ENCODE measurements around the gene DIDO1.
"Not testable (repeated sequence)": the region's sequence is repeated elsewhere in the genome, so short reads cannot be mapped to it uniquely, and the experiment has no call there.

DIDO1 gene

DNA sequence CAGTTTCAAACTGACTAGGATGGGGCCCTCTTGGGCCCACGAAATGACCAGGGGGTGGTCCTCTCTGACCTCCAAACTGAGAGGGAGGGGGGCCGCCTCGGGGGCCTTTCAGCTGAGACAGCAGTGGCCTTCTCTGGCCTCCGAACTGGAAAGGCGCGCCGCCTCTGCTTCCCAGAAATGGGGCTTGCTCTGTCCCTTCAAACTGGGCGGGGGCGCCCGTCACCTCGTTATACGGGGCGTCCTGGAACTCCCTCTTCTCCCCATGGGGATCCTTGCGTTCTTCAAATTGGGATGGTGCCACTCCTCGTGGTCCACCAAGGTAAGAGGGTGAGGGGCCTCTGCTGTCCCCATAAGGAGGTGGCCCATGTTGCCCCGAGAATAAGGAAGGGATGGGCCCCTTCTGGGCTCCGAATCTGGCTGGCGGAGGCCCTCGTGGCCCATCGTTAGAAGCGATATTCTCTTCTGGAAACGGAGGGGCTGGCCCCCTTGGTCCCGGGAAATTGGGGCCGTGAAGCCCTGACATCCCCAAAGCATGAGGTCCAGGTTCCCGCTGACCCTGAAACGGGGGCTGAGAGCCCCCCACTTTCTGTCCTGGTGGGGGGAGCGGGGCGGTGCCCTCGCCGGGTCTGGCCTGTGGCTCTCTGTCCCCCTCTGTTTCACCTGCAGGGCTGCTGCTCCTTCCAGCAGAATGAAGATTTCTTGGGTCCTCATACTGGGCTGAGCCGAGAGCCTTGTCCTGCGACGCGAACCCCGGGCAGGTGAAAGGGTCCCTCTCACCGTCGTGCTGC is 46.0 kb downstream of the DIDO1 start:
- DNase-seq (ENCODE audit: low read depth, low spot score), result no peak

DNA sequence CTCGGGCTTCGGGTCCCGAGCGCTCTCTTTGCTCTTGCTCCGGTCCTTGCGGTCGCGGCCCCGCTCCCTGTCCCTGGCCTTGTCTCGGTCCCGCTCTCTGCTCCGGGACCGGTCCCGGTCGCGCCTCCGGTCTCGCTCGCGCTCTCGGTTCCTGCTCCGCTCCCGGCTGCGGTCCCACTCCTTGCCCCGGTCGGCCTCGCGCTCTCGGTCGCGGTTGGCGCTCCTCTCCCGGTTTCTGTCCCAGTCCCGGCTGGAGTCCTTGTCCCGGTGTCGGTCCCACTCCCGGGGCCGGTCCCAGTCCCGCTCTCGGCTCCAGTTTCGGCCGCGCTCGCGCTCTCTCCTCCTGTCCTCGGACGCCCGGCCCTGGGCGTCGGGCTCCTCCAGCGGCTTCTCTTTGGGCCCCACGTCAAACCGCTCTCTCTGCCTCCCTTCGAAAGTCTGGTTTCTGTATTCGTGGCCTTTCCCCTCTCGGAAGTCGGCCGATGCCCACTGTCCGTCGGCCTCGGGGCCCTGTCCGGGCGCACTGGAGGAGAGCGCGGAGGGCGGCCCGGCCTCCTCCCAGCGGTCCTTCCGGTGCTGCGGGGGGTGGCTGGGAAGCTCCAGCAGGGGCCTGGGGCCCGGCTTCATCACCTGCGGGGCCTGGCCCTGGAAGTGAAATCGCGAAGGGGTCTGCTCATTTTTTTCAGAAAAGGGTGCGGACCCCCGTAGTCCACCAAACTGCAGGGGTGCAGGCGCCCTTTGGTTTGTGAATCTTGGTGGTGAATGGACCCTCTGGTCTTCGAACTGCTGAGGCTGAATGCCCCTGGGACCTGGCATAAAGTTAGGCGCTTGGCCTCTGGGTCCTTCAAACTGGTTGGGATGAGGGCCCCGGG is 46.8 kb downstream of the DIDO1 start:
- DNase-seq (ENCODE audit: low read depth, low spot score), result no peak

DNA sequence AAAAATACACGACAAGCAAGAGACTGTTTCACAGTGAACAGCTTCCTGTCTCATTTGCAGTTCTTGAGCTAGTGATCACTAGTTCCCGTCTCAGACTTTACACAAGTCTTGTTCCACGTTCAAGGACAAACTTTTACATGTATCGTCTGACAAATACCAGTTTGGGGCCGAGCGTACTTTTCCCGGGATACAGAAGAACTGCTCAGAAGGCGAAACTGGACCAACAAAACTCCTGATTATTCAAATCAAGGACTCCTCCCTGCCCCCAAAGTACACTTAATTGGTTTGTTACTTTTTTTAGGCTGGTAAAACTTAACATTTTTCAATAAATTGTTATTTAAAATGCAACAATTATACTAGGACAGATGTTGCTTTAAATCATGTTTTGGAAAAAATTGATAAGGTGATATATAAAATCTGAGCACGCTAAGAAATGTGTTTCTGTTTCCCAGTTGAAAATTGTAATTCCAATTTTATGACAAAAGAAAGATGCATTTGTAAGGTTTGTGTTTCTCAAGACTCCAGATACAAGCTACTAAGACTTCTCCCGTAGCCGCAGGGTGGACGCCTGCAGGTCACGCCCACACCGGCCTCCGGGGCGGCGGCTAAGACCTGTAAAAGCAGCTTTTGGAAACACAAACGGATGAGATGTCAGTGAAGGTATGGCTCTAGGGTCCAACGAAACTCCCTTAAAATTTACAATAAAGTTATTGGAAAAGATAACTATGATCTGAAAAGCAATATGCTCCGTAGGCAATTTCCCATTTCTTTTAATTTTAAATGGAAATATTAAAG is 47.9 kb downstream of the DIDO1 start:
- DNase-seq (ENCODE audit: low read depth, low spot score), result no peak

DNA sequence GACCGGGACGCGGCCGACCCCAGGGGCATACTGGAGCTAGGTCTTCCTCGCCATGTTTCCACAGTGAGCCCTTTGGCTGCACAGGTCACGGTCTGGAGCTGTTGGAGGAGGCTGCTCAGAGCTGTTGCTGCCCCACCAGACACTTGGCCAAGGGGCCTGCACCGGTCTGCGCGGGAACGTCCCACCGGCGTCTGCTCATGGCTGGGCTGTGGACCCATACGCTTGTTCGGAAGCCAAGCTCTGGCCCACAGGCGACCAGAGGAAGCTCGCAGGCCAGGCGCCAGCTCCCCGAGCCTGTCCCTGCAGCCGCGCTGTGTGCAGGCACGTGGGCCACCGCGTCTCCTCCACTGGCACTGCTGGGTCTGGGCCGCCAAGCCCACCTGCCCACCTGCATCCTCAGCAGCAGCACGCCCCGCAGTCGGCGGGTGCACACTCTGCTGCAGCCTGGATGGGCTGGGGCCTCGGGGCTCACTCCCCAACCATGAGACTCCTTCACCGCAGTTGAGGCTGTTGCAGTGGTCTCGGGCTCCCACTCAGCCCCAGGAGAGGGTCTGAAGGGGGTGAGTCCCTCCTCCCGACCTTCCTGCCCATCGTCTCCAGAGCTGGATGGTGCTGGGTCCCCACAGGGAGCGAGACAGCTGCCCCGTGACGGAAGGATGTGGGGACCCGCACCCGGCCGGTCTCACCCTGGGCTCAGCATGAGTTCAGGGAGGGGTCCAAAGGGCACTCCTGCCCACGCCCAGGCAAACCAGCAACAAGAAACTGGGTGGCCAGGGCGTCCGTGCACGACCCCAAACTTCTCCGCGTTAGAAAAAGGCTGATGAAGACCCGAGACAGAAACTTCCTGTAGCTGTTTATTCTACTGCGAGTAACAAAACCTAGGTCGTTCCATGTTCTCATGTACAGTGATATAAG is 49.1 kb downstream of the DIDO1 start:
- DNase-seq (ENCODE audit: low read depth, low spot score), result no peak

DNA sequence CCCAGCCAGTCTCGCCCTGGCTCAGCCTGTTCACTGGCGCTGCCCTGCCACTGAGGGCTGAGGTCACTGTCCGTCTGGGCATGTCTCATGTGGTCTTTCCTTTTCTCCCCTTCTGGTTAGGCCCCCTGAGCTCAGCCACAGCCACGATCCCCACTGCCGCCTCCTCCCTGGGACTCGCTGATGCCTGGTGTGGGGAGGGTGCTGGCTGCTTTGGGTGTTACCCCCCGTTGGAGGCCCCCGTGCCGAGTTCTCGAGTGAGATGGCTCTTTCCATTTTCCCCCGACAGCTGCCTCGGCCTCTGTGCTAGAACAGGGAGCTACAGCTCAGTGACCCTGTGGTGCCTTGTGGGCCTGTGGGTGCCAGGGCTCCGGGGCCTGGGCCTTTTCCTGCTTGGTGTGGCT is 49.8 kb downstream of the DIDO1 start:
- DNase-seq (ENCODE audit: low read depth, low spot score), result no peak

DNA sequence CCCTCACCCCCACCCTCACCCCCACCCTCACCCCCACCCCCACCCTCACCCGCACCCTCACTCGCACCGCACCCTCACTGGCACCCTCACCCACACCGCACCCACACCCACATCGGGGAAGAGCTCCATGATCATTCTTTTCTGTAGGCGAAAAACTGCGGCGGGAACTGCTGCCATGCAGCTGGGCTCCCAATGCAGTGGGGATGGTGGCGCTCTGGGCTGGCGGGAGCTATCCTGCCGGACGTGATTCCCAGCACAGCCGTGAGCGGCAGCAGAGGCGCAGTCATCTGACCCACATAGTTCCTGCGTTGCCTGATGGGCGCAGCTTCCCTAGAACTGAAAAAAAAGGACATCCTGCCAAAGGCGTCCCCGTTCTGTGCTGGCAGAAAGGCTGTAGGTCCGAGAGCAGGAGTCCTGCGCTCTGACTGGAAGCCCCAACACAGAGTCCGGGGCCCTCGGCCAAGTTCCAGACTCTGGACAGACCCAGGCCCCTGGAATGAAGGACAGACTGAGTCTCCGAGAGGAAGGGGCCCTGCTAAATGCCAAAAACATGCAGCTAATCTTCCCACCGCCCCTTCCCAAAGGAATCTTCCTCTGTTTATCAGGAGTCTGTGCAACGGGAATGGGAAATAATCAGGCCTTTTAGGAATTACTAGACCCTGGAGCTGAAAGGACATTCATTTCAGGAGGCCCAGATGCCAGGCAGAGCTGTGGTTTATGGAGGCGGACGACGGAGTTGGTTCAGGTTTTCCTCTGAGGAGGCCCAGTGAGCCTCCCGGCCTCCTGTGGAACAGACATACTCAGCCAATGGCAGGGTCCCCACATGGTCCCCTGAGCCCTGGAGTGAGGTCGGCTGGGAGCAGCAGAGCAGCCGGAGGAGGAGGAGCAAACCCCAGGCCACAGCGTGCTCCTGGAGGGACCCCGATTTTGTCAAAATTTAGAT is 50.6 kb downstream of the DIDO1 start:
- DNase-seq (ENCODE audit: low read depth, low spot score), result no peak

DNA sequence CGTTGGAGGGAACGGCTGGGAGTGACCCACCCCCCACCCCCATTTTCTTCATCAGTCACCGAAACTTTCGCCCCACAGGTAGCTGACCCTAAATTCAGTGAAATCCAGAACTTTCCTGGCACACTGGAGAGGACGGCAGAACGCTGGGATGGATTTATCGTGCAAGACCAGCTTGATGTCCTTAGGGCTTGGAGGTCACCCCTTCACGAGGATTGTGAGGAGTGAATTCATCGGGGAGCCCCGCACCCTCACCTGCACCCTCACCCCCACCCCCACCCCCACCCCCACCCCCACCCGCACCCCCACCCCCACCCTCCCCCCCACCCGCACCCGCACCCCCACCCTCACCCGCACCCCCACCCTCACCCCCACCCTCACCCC is 51.4 kb downstream of the DIDO1 start:
- no peak for DNase-seq (ENCODE audit: low read depth, low spot score)

DNA sequence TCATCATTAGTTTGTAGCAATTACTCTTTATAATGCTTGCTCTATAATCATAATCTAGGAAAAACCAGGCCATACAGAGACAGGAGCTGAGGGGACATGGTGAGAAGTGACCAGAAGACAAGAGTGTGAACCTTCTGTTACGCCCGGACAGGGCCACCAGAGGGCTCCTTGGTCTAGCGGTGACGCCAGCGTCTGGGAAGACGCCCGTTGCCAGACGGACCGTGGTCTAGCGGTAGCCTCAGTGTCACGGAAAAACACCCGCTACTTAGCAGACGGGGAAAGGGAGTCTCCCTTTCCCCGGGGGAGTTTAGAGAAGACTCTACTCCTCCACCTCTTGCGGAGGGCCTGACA is 52.6 kb downstream of the DIDO1 start:
- not testable (repeated sequence) for DNase-seq (ENCODE audit: low read depth, low spot score)

DNA sequence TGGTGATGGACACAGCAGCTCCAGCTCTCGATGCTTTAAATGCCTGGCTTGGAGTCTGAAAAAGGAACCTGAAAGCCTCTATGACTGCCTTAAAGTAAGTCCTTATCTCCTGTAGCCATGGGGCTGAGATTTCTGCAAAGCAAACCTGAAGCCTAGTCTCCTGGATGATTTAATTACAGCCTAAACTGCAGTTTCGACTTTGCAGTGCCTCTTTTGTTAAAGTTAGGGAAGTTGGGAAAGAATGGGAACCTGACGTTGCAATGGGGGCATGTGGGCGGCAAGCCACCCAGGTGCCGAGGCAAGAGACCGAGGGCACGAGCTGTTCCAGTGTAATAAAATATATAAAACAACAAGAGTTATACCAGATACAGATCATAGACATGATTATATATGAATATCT is 53.0 kb downstream of the DIDO1 start:
- no peak for DNase-seq (ENCODE audit: low read depth, low spot score)

DNA sequence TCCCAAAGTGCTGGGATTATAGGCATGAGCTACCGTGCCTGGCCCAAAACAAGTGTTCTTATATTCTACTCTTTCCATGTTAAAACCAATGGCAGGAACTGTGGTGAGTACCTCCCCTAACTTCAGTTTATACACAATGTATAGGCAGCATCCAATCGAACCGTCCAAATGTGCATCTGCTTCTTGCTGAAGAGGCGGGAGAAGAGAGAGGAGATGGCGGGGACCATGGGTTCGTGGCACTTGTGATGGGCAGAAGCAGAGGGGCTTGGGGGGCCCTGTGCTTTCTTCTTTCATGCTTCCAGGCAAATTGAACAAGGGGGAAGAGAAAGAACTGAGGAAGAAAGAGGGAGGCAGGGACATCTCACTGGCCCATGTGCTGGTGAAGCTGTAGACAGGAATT is 53.4 kb downstream of the DIDO1 start:
- no peak for DNase-seq (ENCODE audit: low read depth, low spot score)

DNA sequence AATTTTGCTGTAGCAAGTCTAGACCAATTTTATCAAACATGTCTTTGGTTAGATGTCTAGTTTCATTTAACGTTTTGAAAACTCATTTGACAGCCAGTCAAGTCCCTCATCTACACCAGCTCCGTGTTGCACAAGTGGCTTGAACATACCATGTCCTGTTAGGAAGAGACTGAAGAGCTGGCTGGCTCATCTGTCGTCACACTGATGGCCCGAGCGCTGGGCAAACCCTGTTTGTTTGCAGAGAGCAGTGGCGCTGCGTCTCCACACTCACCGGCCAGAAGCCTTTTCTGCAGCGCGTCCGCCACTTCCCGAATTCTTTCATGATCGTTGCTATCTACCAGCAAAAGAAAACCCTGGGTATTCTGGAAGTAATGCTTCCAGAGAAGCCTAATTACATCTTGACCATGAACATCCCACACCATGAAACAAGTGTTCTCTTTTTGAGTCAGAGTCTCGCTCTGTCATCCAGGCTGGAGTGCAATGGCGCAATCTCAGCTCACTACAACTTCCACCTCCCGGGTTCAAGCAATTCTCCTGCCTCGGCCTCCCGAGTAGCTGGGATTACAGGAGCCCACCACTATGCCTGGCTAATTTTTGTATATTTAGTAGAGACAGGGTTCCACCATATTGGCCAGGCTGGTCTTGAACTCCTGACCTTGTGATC is 54.0 kb downstream of the DIDO1 start:
- no peak for DNase-seq (ENCODE audit: low read depth, low spot score)

DNA sequence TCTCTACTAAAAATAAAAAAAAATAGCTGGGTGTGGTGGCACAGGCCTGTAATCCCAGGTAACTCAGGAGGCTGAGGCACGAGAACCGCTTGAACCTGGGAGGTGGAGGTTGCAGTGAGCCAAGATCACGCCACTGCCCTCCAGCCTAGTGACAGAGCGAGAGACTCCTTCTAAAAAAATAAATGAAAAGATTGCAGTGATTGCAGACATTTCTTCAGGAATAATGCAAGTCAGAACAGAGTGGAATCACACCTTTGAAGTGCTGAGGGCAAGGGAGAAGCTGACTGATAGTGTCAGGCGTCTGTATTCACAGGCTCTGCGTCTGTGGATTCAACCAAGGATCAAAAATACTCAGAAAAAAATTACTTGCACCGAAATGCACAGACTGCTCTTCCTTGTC is 62.1 kb downstream of the DIDO1 start:
- no peak for DNase-seq (ENCODE audit: low read depth, low spot score)

DNA sequence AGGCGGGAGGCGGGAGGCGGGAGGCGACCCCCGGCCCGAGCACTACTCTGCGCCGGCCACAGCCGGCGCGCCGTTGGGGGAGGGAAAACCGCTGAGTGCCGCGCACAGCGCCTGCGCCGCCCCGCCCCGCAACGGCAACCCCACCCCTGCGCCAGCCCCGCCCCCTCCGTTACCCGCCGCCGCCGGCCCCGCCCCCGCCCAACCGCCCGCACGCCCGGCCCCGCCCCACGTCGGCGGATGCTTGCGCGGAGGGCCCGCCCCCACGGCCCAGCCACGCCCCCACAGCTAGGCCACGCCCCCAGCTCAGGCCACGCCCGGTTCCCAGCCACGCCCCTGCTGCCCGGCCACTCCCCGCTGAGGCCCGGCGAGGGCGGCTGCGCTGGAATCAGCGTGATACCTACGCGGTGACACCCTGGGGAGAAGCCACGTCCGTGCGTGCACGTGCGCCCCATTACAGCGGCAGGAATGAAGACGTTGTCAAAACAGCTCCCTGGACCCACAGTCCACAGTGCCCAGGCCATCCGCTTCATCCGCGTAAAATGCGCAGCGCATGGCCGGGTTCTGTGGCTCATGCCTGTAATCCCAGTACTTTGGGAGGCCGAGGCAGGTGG is 64.5 kb downstream of the DIDO1 start, which contains the start of gene TCFL5:
Gene TCFL5, minus strand, starts transcription at position 97 of the 611 bp plus-strand sequence. CDS start 152 bp downstream, outside the sequence.
- DNase-seq (ENCODE audit: low read depth, low spot score), result peak; percentile 87

DNA sequence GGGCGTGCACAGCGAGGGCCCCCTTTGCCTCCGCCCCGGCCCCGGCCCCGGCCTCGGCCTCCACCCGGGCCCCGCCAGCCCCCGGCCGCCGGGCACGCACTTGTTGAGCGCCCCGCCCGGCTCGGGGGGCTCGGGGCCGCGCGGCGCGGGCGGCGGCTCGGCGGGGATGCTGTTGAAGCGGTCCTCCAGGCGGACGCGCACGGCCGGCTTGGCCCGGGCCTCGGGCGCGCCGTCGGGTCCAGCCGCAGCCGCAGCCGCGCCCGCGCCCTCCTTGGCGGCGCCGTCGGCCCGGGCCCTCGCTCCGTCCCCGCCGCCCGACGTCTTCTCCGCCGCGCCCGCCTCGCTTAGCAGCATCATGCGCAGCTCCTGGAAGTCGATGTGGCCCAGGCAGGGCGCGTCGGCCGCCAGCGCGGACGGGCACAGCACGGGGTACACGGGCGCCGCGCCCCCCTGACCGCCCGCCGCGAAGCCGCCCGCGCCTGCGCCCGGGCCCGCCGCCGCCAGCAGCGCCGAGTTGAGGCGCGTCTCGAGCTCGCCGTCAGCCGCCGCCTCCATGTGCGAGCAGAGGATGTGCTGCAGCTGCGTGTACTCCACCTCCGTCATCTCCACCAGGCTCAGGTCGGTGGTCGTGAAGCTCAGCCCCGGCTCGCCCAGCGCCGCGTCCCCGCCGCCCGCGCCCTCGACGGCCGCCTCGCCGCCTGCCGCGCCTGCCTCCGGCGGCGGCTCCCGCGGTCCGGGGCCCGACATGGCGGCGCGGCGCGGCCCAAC is 65.2 kb downstream of the DIDO1 start:
- no peak for DNase-seq (ENCODE audit: low read depth, low spot score)

DNA sequence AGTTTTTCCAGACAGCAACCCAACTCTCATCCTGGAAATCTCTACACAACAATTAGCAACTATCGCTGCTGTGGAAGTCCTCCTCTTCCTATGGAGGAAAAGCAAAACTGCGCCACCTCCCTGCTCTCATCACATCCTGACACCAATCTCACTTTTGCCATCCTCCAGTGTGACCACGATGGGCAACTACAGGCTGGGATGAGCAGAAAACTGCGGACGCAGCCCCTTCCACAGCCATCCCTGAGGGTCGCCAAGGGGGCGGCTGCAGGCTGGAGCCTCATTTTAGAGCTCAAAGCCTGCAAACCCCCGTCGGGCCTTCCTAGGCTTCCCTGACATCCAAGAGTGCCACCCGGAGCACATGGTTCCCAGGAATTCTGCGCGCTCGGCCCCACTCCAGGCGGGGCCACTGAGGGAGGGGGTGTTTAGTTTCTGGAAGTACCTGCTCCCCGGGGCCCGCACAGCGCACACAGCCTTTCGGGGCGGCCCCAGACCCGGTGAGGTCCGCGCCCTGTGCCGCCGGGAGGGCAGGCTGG is 65.8 kb downstream of the DIDO1 start:
- no peak for DNase-seq (ENCODE audit: low read depth, low spot score)

DNA sequence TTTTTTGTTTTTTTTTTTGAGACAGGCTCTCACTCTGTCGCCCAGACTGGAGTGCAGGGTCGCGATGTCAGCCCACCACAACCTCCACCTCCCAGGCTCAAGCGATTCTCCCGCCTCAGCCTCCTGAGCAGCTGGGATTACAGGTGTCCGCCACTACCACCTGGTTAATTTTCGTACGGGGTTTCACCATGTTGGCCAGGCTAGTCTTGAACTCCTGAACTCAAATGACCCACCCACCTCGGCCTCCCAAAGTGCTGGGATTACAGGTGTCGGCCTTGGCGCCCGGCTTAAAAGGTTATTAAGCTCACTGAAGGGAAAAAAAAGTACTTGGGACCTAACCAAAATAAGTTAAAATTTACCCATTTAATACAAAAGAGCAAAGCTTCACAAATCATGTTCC is 66.6 kb downstream of the DIDO1 start:
- DNase-seq (ENCODE audit: low read depth, low spot score), result no peak

DNA sequence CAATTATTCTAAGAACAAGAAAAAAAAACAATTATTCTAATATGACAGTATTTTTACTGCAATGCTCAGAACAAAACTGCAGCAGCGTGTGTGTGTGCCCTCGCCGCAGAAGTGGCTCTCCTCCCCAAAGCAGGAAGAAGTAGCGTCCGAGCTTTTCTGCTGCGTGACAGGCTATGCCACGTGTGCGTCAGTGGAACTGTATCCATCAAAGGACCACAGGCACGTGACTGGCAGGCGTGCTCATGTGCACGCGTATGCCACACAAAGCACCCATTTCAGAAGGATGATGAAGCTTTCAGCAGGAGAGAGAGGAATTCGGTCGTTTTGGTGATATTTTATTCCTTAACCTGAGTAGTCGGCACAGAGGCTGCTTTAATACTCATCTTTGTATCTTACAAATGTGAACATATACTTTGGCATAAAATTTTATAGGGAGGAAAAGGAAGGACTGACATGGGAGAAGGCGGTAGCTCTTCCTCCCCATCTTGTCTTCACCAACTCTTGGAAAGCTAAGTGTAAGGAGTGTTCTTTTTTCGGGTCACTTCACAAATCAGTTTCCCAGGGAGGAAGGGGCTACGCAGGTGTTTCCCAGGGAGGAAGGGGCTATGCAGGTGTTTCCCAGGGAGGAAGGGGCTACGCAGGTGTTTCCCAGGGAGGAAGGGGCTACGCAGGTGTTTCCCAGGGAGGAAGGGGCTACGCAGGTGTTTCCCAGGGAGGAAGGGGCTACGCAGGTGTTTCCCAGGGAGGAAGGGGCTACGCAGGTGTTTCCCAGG is 68.1 kb downstream of the DIDO1 start:
- DNase-seq (ENCODE audit: low read depth, low spot score), result no peak

All from activated CD4-positive, CD25-positive, alpha-beta regulatory T cell treated with anti-CD3 and anti-CD28 coated beads, Interleukin-2, amount 50 U/mL, for 16 hours (primary cell).